Neutrophil (primary cell): Measurements from ENCODE around the gene TEDDM1.

Experiments used
- H3K27ac ChIP-seq: fragments of 200-600 bp; sonication (generic); 2 replicates; pipeline ENCODE4 v1.5.1; 2016; ENCODE audit warnings: mild to moderate bottlenecking, moderate library complexity
- H3K27me3 ChIP-seq: fragments of 200-600 bp; sonication (generic); 2 replicates; pipeline ENCODE4 v1.6.0; 2016; ENCODE audit warnings: mild to moderate bottlenecking
- H3K36me3 ChIP-seq: fragments of 200-600 bp; sonication (generic); 2 replicates; pipeline ENCODE4 v1.5.1; 2017
- H3K4me1 ChIP-seq, 2 experiments: fragments of 200-600 bp in 1 of 2; sonication (generic) in 1 of 2; 1 replicate in 1 of 2; 2 replicates in 1 of 2; pipeline versions ENCODE4 v1.5.1 to v1.6.1; 2013 to 2016; ENCODE audit warnings: low read depth in 1 of 2, low read length in 1 of 2, mild to moderate bottlenecking in 1 of 2, moderate library complexity in 1 of 2; ENCODE audit not compliant: control insufficient read depth in 1 of 2, insufficient read depth in 1 of 2
- H3K4me3 ChIP-seq, 2 experiments: fragments of 200-600 bp in 1 of 2; sonication (generic) in 1 of 2; 1 replicate in 1 of 2; 2 replicates in 1 of 2; pipeline ENCODE4 v1.5.1; 2013 to 2016; ENCODE audit warnings: low read depth in 1 of 2, low read length in 1 of 2, mild to moderate bottlenecking in 1 of 2, moderate library complexity in 1 of 2
- H3K9me3 ChIP-seq: fragments of 200-600 bp; sonication (generic); 2 replicates; pipeline ENCODE4 v1.5.1; 2016
- TF ChIP-seq, protein P1 (sequence below): fragments of 200-600 bp; sonication (generic); IDR thresholded peaks from 2 replicates; pipeline ENCODE4 v1.5.1; 2016; ENCODE audit warnings: antibody characterized with exemption

Gene TEDDM1

DNA sequence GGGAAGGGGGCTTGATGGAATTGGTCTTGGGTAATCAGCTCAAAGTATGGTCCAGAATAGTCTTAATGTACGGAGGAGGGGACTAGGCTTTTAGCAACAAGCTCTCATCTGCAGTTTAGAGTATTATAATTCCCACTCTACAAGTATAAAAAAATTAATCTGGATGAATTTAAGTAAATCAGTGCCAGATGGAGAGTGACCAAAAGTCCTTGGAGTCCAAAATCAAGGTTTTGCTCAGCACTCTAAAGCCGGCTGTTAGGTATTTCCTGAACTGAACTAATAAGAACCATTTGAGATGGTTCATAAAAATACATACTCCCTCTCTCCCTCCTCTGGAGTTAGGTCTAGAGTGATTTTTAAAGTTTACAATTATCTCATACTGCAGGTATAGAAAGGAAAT, 32.5 kb downstream of the TEDDM1 start:
- no peaks in the 10 kb centered on the region for H3K36me3 ChIP-seq

DNA sequence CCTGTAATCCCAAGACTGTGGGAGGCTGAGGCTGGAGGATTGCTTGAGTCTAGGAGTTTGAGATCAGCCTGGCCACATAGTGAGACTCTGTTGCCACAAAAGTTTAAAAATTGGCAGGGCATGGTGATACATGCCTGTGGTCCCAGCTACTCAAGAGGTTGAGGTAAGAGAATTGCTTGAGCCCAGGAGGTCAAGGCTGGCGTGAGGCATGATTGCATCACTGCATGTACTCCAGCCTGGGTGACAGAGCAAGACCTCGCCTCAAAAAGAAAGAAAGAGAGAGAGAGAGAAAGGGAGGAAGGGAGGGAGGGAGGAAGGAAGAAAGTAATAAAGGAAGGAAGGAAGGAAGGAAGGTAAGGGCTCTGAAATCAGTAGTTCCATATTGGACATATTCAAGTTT, 33.9 kb downstream of the TEDDM1 start:
- no peak overlapping the region for H3K27ac ChIP-seq
- H3K4me3 ChIP-seq: no peak overlapping the region
- H3K36me3 ChIP-seq: no peaks in the 10 kb centered on the region
- H3K27me3 ChIP-seq: no peaks in the 10 kb centered on the region
- no peaks in the 10 kb centered on the region for H3K4me1 ChIP-seq
- TF ChIP-seq, protein P1, sequence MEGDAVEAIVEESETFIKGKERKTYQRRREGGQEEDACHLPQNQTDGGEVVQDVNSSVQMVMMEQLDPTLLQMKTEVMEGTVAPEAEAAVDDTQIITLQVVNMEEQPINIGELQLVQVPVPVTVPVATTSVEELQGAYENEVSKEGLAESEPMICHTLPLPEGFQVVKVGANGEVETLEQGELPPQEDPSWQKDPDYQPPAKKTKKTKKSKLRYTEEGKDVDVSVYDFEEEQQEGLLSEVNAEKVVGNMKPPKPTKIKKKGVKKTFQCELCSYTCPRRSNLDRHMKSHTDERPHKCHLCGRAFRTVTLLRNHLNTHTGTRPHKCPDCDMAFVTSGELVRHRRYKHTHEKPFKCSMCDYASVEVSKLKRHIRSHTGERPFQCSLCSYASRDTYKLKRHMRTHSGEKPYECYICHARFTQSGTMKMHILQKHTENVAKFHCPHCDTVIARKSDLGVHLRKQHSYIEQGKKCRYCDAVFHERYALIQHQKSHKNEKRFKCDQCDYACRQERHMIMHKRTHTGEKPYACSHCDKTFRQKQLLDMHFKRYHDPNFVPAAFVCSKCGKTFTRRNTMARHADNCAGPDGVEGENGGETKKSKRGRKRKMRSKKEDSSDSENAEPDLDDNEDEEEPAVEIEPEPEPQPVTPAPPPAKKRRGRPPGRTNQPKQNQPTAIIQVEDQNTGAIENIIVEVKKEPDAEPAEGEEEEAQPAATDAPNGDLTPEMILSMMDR: no peak
- H3K9me3 ChIP-seq: no peaks in the 10 kb centered on the region

More for the DNA sequence above, 32.5 kb downstream of the TEDDM1 start:
- H3K4me1 ChIP-seq: no peaks in the 10 kb centered on the region
- H3K9me3 ChIP-seq: no peaks in the 10 kb centered on the region
- no peak overlapping the region for H3K4me3 ChIP-seq
- H3K27me3 ChIP-seq: no peaks in the 10 kb centered on the region
- no peak overlapping the region for H3K27ac ChIP-seq
- TF ChIP-seq, protein P1: no peak

DNA sequence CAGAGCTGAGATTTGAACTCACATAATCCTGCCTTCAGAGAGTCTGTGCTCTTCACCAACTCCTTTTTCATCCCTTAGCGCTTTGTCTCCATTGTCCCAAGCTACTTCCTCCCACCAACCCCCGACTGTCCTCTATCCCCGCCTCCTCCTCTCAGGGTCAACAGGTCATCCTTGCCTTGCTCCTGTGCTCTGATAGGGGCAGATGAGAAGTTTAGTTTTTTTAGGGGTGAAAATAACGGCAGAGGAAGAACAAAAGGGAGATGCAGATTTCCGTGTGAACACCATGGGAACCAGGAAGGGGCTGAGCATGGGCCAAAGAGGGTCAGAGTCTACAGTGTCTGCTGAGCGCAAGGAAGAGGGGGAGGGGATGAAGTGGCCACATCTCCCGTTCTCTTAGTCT, 40.8 kb downstream of the TEDDM1 start:
- TF ChIP-seq, protein P1: no peak
- no peak overlapping the region for H3K27ac ChIP-seq

DNA sequence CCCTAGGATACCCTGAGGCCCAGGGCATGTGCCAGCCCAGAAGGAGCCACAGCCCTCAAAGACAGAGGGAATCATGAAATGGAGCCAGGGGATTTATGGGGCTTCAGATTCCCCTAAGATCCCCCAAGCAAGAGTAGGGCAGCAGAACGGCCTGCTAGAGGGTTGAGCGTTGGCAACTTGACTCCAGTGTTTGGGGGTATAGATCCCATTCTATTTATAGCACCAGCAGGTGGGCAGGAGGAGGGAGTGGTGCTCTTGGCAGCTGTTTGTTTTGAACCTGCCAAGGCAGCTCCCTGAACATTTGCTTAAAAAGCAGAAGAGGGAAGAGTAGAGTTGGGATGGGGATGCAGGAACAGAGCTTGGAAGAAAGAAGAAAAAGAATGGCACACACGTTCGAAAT, 42.6 kb downstream of the TEDDM1 start:
- no peak overlapping the region for H3K4me3 ChIP-seq
- H3K27ac ChIP-seq: no peak overlapping the region
- no peaks in the 10 kb centered on the region for H3K36me3 ChIP-seq
- no peaks in the 10 kb centered on the region for H3K4me1 ChIP-seq
- no peaks in the 10 kb centered on the region for H3K27me3 ChIP-seq
- TF ChIP-seq, protein P1: no peak
- no peaks in the 10 kb centered on the region for H3K9me3 ChIP-seq

More for the DNA sequence above, 40.8 kb downstream of the TEDDM1 start:
- H3K4me1 ChIP-seq: no peaks in the 10 kb centered on the region
- no peak overlapping the region for H3K4me3 ChIP-seq
- no peaks in the 10 kb centered on the region for H3K27me3 ChIP-seq
- no peaks in the 10 kb centered on the region for H3K9me3 ChIP-seq
- H3K36me3 ChIP-seq: no peaks in the 10 kb centered on the region

DNA sequence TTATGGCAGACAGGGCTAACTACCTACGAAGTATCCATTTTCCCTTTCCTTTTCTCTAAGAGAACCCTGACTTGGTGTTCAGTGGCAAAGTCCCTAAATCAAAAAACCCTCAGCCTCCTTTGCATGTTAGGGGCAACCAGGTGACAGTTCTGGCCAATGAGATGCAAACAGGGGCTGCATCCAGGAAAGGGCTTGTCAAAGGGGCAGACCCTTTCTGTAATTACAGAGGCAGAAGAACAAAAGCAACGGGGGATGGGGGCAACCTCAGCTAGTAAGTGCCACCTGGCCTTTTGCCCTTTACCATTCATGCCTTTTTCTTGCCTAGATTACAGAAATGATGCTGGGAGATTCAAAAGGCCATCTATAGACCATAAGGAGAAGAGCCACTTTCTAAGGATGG, 43.3 kb downstream of the TEDDM1 start:
- Histone ChIP-seq H3K4me3 (no peak overlapping the region), H3K36me3 (no peaks in the 10 kb centered on the region), H3K4me1 (no peaks in the 10 kb centered on the region), H3K9me3 (no peaks in the 10 kb centered on the region), H3K27me3 (no peaks in the 10 kb centered on the region), H3K27ac (no peak overlapping the region)
- TF ChIP-seq, protein P1: no peak

DNA sequence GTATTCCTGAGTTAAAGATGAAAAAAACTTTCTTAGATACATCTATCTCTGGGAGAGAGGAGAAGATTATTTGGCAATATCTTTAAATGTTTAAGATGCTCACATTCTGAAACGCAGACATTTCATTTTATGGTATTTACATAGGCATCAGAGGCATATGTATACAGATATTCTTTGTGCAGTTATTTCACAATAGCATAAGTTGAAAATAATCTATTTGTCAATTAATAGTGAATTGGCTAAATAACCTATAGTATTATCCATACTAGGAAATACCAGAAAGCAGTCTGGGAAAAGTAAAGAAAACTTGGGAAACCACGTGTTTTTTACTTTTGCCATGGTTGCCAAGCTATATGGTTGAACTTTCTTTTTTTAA, 44.8 kb downstream of the TEDDM1 start:
- H3K9me3 ChIP-seq: no peaks in the 10 kb centered on the region
- TF ChIP-seq, protein P1: no peak
- H3K4me1 ChIP-seq: no peaks in the 10 kb centered on the region
- H3K36me3 ChIP-seq: no peaks in the 10 kb centered on the region
- H3K27me3 ChIP-seq: no peaks in the 10 kb centered on the region
- no peak overlapping the region for H3K27ac ChIP-seq
- H3K4me3 ChIP-seq: no peak overlapping the region
